Epithelial cell of proximal tubule (primary cell): ENCODE data around the gene ZFHX3. TPM values are rescaled to one million over a fixed set of nuclear protein-coding genes. Genes with fewer than 3 reads are reported as not detected.
A peak's percentile ranks its signal among the peaks of the same experiment; 100 is the strongest.

ENCODE experiments used
- DNase-seq: peaks from one replicate; pipeline ENCODE4 v3.0.0-alpha.2; 2011; ENCODE audit warnings: low read depth
- H3K4me3 ChIP-seq: 2 replicates; pipeline ENCODE4 v1.5.1; 2011; ENCODE audit warnings: low read depth, mild to moderate bottlenecking, low read length
- CTCF ChIP-seq: conservative IDR thresholded peaks from 2 replicates; pipeline ENCODE4 v1.5.1; 2012; ENCODE audit warnings: low read depth, mild to moderate bottlenecking, low read length
- total RNA-seq: library from RNA; depleted of rRNA; stranded (reverse); fragments of >200 nt; gene quantifications from 2 replicates; pipeline ENCODE4 v1.2.3, GENCODE V29; 2015

The ZFHX3 gene
- total RNA-seq, 1 donor from 2014 or later: 9.6 TPM

- DNase-seq: no peak
- no peak overlapping the region for H3K4me3 ChIP-seq
- TF ChIP-seq CTCF: no peak
Observed at GRCh38 chr16:73031984-73032383, 15.9 kb downstream of the ZFHX3 start.

GRCh38 chr16:73031155-73031866 is 16.6 kb downstream of the ZFHX3 start:
- no peak overlapping the region for H3K4me3 ChIP-seq
- DNase-seq: no peak
- peak; percentile 43 for TF ChIP-seq CTCF

- no peak overlapping the region for H3K4me3 ChIP-seq
- no peak for TF ChIP-seq CTCF
- no peak for DNase-seq
Observed at GRCh38 chr16:73028721-73029361, 19.1 kb downstream of the ZFHX3 start.

- TF ChIP-seq CTCF: no peak
- DNase-seq: no peak
- H3K4me3 ChIP-seq: no peak overlapping the region
Observed at GRCh38 chr16:73028263-73028662, 19.7 kb downstream of the ZFHX3 start.

- no peak for TF ChIP-seq CTCF
- no peak overlapping the region for H3K4me3 ChIP-seq
- no peak for DNase-seq
Observed at GRCh38 chr16:73027685-73028111, 20.2 kb downstream of the ZFHX3 start.

- no peak for DNase-seq
- no peak for TF ChIP-seq CTCF
- H3K4me3 ChIP-seq: no peak overlapping the region
Observed at GRCh38 chr16:73026754-73027684, 20.9 kb downstream of the ZFHX3 start.
